ENCODE measurements around the gene SCAPER.
A peak's percentile ranks its signal among the peaks of the same experiment; 100 is the strongest.

The SCAPER gene

GRCh38 chr15:76809412-76810103 lies 95.6 kb downstream of the SCAPER start:
- Histone ChIP-seq H3K4me1 (ENCODE audit: control insufficient read depth, insufficient read depth, low read length) (peaks cover 5% of the 10 kb centered on the region), H3K27me3 (replicated peaks; ENCODE audit: control insufficient read depth, insufficient read depth, low read length) (no peaks in the 10 kb centered on the region), H3K36me3 (ENCODE audit: control insufficient read depth, insufficient read depth, low read length, severe bottlenecking) (no peaks in the 10 kb centered on the region), H3K4me3 (ENCODE audit: low read length) (no peak overlapping the region), H3K9me3 (ENCODE audit: control insufficient read depth, low read length) (no peaks in the 10 kb centered on the region), H3K9ac (ENCODE audit: low read length) (no peak overlapping the region)
- DNase-seq (ENCODE audit: low read depth), result no peak

- DNase-seq (ENCODE audit: low read depth), result no peak
- H3K4me3 ChIP-seq (ENCODE audit: low read length), result no peak overlapping the region
- no peaks in the 10 kb centered on the region for H3K36me3 ChIP-seq (ENCODE audit: control insufficient read depth, insufficient read depth, low read length, severe bottlenecking)
- H3K9me3 ChIP-seq (ENCODE audit: control insufficient read depth, low read length), result no peaks in the 10 kb centered on the region
- H3K4me1 ChIP-seq (ENCODE audit: control insufficient read depth, insufficient read depth, low read length), result peaks cover 9% of the 10 kb centered on the region
- H3K9ac ChIP-seq (ENCODE audit: low read length), result no peak overlapping the region
- no peaks in the 10 kb centered on the region for H3K27me3 ChIP-seq (replicated peaks; ENCODE audit: control insufficient read depth, insufficient read depth, low read length)
Observed at GRCh38 chr15:76803049-76803571, 102.0 kb downstream of the SCAPER start.

- no peak overlapping the region for H3K4me3 ChIP-seq (ENCODE audit: low read length)
- H3K36me3 ChIP-seq (ENCODE audit: control insufficient read depth, insufficient read depth, low read length, severe bottlenecking), result no peaks in the 10 kb centered on the region
- peaks cover 9% of the 10 kb centered on the region for H3K4me1 ChIP-seq (ENCODE audit: control insufficient read depth, insufficient read depth, low read length)
- no peaks in the 10 kb centered on the region for H3K9me3 ChIP-seq (ENCODE audit: control insufficient read depth, low read length)
- DNase-seq (ENCODE audit: low read depth), result no peak
- no peaks in the 10 kb centered on the region for H3K27me3 ChIP-seq (replicated peaks; ENCODE audit: control insufficient read depth, insufficient read depth, low read length)
- H3K9ac ChIP-seq (ENCODE audit: low read length), result no peak overlapping the region
Observed at GRCh38 chr15:76802411-76802810, 102.7 kb downstream of the SCAPER start.

- peaks cover 4% of the 10 kb centered on the region for H3K4me1 ChIP-seq (ENCODE audit: control insufficient read depth, insufficient read depth, low read length)
- no peak overlapping the region for H3K4me3 ChIP-seq (ENCODE audit: low read length)
- H3K9ac ChIP-seq (ENCODE audit: low read length), result no peak overlapping the region
- DNase-seq (ENCODE audit: low read depth), result peak; percentile 33
- H3K27me3 ChIP-seq (replicated peaks; ENCODE audit: control insufficient read depth, insufficient read depth, low read length), result no peaks in the 10 kb centered on the region
- no peaks in the 10 kb centered on the region for H3K9me3 ChIP-seq (ENCODE audit: control insufficient read depth, low read length)
- H3K36me3 ChIP-seq (ENCODE audit: control insufficient read depth, insufficient read depth, low read length, severe bottlenecking), result peaks cover 4% of the 10 kb centered on the region
Observed at GRCh38 chr15:76799760-76800159, 105.4 kb downstream of the SCAPER start.

- H3K36me3 ChIP-seq (ENCODE audit: control insufficient read depth, insufficient read depth, low read length, severe bottlenecking), result peaks cover 15% of the 10 kb centered on the region
- no peak overlapping the region for H3K9ac ChIP-seq (ENCODE audit: low read length)
- no peaks in the 10 kb centered on the region for H3K27me3 ChIP-seq (replicated peaks; ENCODE audit: control insufficient read depth, insufficient read depth, low read length)
Observed at GRCh38 chr15:76795217-76795616, 109.9 kb downstream of the SCAPER start.

GRCh38 chr15:76793162-76793561 lies 112.0 kb downstream of the SCAPER start:
- H3K9me3 ChIP-seq (ENCODE audit: control insufficient read depth, low read length), result peaks cover 7% of the 10 kb centered on the region
- H3K4me3 ChIP-seq (ENCODE audit: low read length), result no peak overlapping the region
- no peaks in the 10 kb centered on the region for H3K27me3 ChIP-seq (replicated peaks; ENCODE audit: control insufficient read depth, insufficient read depth, low read length)
- H3K9ac ChIP-seq (ENCODE audit: low read length), result no peak overlapping the region
- H3K4me1 ChIP-seq (ENCODE audit: control insufficient read depth, insufficient read depth, low read length), result no peaks in the 10 kb centered on the region
- no peak for DNase-seq (ENCODE audit: low read depth)
- H3K36me3 ChIP-seq (ENCODE audit: control insufficient read depth, insufficient read depth, low read length, severe bottlenecking), result peaks cover 15% of the 10 kb centered on the region

More at GRCh38 chr15:76795217-76795616, 109.9 kb downstream of the SCAPER start:
- H3K4me1 ChIP-seq (ENCODE audit: control insufficient read depth, insufficient read depth, low read length), result peaks cover 4% of the 10 kb centered on the region
- no peak overlapping the region for H3K4me3 ChIP-seq (ENCODE audit: low read length)
- peaks cover 7% of the 10 kb centered on the region for H3K9me3 ChIP-seq (ENCODE audit: control insufficient read depth, low read length)
- no peak for DNase-seq (ENCODE audit: low read depth)

- peaks cover 15% of the 10 kb centered on the region for H3K36me3 ChIP-seq (ENCODE audit: control insufficient read depth, insufficient read depth, low read length, severe bottlenecking)
- no peaks in the 10 kb centered on the region for H3K4me1 ChIP-seq (ENCODE audit: control insufficient read depth, insufficient read depth, low read length)
- no peaks in the 10 kb centered on the region for H3K27me3 ChIP-seq (replicated peaks; ENCODE audit: control insufficient read depth, insufficient read depth, low read length)
- H3K9ac ChIP-seq (ENCODE audit: low read length), result no peak overlapping the region
- DNase-seq (ENCODE audit: low read depth), result no peak
- H3K9me3 ChIP-seq (ENCODE audit: control insufficient read depth, low read length), result peaks cover 7% of the 10 kb centered on the region
- no peak overlapping the region for H3K4me3 ChIP-seq (ENCODE audit: low read length)
Observed at GRCh38 chr15:76791511-76791910, 113.6 kb downstream of the SCAPER start.

- H3K9me3 ChIP-seq (ENCODE audit: control insufficient read depth, low read length), result peaks cover 7% of the 10 kb centered on the region
- H3K9ac ChIP-seq (ENCODE audit: low read length), result no peak overlapping the region
- H3K4me1 ChIP-seq (ENCODE audit: control insufficient read depth, insufficient read depth, low read length), result no peaks in the 10 kb centered on the region
Observed at GRCh38 chr15:76787273-76787672, 117.9 kb downstream of the SCAPER start.

GRCh38 chr15:76776969-76777368 lies 128.2 kb downstream of the SCAPER start:
- peaks cover 14% of the 10 kb centered on the region for H3K9me3 ChIP-seq (ENCODE audit: control insufficient read depth, low read length)
- H3K9ac ChIP-seq (ENCODE audit: low read length), result no peak overlapping the region
- no peaks in the 10 kb centered on the region for H3K4me1 ChIP-seq (ENCODE audit: control insufficient read depth, insufficient read depth, low read length)
- peaks cover 11% of the 10 kb centered on the region for H3K36me3 ChIP-seq (ENCODE audit: control insufficient read depth, insufficient read depth, low read length, severe bottlenecking)
- no peak overlapping the region for H3K4me3 ChIP-seq (ENCODE audit: low read length)
- no peak for DNase-seq (ENCODE audit: low read depth)
- no peaks in the 10 kb centered on the region for H3K27me3 ChIP-seq (replicated peaks; ENCODE audit: control insufficient read depth, insufficient read depth, low read length)

More at GRCh38 chr15:76787273-76787672, 117.9 kb downstream of the SCAPER start:
- no peak for DNase-seq (ENCODE audit: low read depth)
- H3K4me3 ChIP-seq (ENCODE audit: low read length), result no peak overlapping the region
- no peaks in the 10 kb centered on the region for H3K36me3 ChIP-seq (ENCODE audit: control insufficient read depth, insufficient read depth, low read length, severe bottlenecking)
- H3K27me3 ChIP-seq (replicated peaks; ENCODE audit: control insufficient read depth, insufficient read depth, low read length), result no peaks in the 10 kb centered on the region

GRCh38 chr15:76776480-76776879 lies 128.7 kb downstream of the SCAPER start:
- H3K4me3 ChIP-seq (ENCODE audit: low read length), result no peak overlapping the region
- no peak overlapping the region for H3K9ac ChIP-seq (ENCODE audit: low read length)
- H3K4me1 ChIP-seq (ENCODE audit: control insufficient read depth, insufficient read depth, low read length), result no peaks in the 10 kb centered on the region
- DNase-seq (ENCODE audit: low read depth), result no peak
- H3K27me3 ChIP-seq (replicated peaks; ENCODE audit: control insufficient read depth, insufficient read depth, low read length), result no peaks in the 10 kb centered on the region
- H3K9me3 ChIP-seq (ENCODE audit: control insufficient read depth, low read length), result peaks cover 14% of the 10 kb centered on the region
- H3K36me3 ChIP-seq (ENCODE audit: control insufficient read depth, insufficient read depth, low read length, severe bottlenecking), result peaks cover 11% of the 10 kb centered on the region

- Histone ChIP-seq H3K4me3 (ENCODE audit: low read length) (no peak overlapping the region), H3K4me1 (ENCODE audit: control insufficient read depth, insufficient read depth, low read length) (no peaks in the 10 kb centered on the region), H3K9ac (ENCODE audit: low read length) (no peak overlapping the region), H3K9me3 (ENCODE audit: control insufficient read depth, low read length) (peaks cover 14% of the 10 kb centered on the region), H3K36me3 (ENCODE audit: control insufficient read depth, insufficient read depth, low read length, severe bottlenecking) (peaks cover 11% of the 10 kb centered on the region), H3K27me3 (replicated peaks; ENCODE audit: control insufficient read depth, insufficient read depth, low read length) (no peaks in the 10 kb centered on the region)
- no peak for DNase-seq (ENCODE audit: low read depth)
Observed at GRCh38 chr15:76773234-76773633, 131.9 kb downstream of the SCAPER start.

GRCh38 chr15:76772776-76773175 lies 132.4 kb downstream of the SCAPER start:
- Histone ChIP-seq H3K9ac (ENCODE audit: low read length) (no peak overlapping the region), H3K36me3 (ENCODE audit: control insufficient read depth, insufficient read depth, low read length, severe bottlenecking) (peaks cover 11% of the 10 kb centered on the region)
- no peak for DNase-seq (ENCODE audit: low read depth)

More at GRCh38 chr15:76772776-76773175, 132.4 kb downstream of the SCAPER start:
- H3K4me3 ChIP-seq (ENCODE audit: low read length), result no peak overlapping the region
- no peaks in the 10 kb centered on the region for H3K27me3 ChIP-seq (replicated peaks; ENCODE audit: control insufficient read depth, insufficient read depth, low read length)
- H3K9me3 ChIP-seq (ENCODE audit: control insufficient read depth, low read length), result peaks cover 14% of the 10 kb centered on the region
- no peaks in the 10 kb centered on the region for H3K4me1 ChIP-seq (ENCODE audit: control insufficient read depth, insufficient read depth, low read length)
